GM12875 (cell line): ENCODE results near the gene SENP6.
"Not testable (repeated sequence)": the region's sequence is repeated elsewhere in the genome, so short reads cannot be mapped to it uniquely, and the experiment has no call there.

Source experiments
- H3K4me3 ChIP-seq: one replicate; pipeline ENCODE4 v1.5.1; 2011; ENCODE audit warnings: low read depth, low read length, control low read depth
- TF ChIP-seq, protein P1 (sequence below): IDR thresholded peaks from 2 replicates; pipeline ENCODE4 v1.5.1; 2011; ENCODE audit warnings: low read depth, mild to moderate bottlenecking, control low read depth, inconsistent platforms, low read length, moderate library complexity, borderline replicate concordance; ENCODE audit not compliant: insufficient read depth

The SENP6 gene

DNA sequence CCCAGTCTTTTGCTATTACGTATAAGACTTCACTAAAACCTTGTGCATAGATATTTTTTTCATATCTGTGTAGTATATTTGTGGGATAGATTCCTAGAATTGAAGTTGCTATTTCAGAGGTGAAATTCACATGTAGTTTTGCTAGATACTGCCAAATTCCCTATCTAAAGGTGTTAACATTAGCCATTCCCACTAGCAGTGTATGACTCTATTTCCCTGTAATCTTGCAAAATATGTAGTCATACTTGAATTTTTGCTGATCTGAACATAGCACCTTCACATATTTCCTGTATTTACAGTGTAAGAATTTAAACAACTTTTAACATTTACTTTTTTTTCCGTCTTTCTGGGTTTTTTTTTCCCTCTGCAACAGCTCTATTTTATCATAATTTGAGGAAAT lies 24.9 kb downstream of the SENP6 start:
- H3K4me3 ChIP-seq = no peak overlapping the region
- TF ChIP-seq, protein P1, sequence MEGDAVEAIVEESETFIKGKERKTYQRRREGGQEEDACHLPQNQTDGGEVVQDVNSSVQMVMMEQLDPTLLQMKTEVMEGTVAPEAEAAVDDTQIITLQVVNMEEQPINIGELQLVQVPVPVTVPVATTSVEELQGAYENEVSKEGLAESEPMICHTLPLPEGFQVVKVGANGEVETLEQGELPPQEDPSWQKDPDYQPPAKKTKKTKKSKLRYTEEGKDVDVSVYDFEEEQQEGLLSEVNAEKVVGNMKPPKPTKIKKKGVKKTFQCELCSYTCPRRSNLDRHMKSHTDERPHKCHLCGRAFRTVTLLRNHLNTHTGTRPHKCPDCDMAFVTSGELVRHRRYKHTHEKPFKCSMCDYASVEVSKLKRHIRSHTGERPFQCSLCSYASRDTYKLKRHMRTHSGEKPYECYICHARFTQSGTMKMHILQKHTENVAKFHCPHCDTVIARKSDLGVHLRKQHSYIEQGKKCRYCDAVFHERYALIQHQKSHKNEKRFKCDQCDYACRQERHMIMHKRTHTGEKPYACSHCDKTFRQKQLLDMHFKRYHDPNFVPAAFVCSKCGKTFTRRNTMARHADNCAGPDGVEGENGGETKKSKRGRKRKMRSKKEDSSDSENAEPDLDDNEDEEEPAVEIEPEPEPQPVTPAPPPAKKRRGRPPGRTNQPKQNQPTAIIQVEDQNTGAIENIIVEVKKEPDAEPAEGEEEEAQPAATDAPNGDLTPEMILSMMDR = no peak

DNA sequence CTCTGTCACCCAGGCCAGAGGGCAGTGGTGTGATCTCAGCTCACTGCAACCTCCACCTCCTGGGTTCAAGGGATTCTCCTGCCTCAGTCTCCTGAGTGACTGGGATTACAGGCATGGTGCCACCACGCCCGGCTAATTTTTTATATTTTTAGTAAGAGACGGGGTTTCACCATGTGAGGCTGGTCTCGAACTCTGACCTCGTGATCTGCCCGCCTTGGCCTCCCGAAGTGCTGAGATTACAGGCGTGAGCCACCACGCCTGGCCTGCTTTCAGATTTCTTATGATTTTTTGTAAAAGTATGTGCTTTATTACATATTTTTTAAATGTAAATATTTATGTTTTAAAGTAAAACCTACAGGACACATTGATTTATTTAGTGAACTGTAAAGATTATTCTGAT lies 26.0 kb downstream of the SENP6 start:
- H3K4me3 ChIP-seq = not testable (repeated sequence)

DNA sequence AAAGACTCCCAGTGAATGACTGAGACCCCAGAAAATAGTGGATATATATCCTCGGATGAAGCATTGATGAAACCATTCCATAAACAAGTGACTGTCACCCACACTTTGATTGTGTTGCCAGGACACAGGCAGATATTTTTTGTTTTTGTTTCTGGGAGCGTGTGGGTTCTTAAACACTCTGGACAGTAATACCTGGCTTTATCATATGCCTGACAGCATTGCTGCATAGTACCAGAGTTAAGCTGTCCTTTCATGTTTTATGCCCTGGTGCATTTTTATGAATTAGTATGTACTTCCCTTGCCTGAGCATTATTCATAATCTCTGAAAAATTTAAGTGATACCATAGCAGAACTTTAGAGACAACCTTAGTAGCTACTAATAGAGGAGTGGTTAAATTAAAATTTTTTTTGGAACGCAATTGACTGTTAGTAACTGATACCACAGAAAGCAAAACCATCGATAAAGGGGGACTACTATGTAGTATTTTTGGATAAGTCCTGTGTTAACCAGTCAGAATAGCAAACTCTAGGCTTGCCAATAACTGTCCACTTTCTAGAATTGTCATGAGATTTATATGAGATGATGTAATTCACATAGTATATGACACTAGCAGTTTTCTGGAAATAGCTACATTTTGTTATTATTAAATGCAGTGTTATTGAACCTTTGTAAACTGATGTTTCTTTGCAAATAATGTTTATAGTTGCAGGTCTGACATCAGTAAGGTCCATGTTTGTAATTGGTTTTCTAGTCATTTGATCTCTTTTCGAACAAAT lies 30.4 kb downstream of the SENP6 start:
- TF ChIP-seq, protein P1 = no peak
- no peak overlapping the region for H3K4me3 ChIP-seq

DNA sequence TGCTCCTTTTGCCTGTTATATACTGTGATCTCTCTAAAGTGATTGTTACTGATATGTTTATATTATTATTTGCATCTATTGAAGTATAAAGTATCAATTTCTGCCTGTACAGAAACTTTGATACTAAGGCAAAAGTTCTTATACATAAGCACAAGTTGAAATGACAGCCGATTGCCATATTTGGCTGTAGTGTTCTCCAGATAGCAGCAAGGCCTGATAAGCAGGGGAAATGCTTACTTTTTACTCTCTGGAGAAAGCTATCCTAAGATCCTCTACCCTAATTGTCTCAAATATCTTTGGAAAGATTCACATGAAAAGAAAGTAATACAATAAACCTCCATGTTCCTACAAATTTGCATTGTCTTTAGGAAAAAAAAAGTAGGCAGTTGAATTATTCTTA lies 31.4 kb downstream of the SENP6 start:
- TF ChIP-seq, protein P1 = no peak
- H3K4me3 ChIP-seq = no peak overlapping the region

DNA sequence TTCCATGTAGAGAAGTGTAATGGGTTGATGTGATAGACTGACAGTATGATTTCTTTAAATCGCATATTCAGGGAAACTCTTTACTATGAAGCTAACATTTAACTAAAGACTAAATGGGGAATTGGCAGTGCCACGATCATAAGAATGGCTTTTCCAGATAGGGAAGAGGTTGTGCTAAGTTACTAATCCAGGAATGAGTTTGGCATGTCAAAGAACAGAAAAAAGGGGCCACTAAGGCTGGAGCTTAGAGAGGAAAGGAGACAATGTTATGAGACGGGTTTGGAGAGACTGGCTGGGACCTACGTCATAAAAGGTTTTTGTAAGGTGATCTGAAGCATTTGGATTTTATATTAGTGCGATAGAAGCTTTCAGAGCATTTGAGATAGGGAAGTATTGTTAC lies 40.6 kb downstream of the SENP6 start:
- TF ChIP-seq, protein P1 = no peak

DNA sequence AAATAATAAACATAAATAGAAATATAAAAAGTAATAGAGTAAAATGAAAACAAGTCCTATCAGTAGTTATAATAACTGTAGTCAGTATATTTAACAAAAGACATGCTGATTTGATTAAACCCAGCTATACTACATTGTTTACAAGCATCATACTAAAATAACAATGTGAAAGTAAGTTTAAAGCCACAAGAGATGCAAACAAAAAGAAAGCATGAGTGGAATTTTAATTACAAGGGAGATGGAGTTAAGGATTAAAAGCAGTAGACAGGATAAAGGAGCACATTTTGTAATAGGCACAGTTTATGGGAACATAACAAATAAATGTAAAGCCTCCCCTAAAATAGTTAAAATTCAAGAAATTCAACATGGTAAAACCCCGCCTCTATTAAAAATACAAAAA lies 41.5 kb downstream of the SENP6 start:
- no peak overlapping the region for H3K4me3 ChIP-seq
- TF ChIP-seq, protein P1 = no peak

More for the DNA sequence above, 40.6 kb downstream of the SENP6 start:
- H3K4me3 ChIP-seq = no peak overlapping the region

DNA sequence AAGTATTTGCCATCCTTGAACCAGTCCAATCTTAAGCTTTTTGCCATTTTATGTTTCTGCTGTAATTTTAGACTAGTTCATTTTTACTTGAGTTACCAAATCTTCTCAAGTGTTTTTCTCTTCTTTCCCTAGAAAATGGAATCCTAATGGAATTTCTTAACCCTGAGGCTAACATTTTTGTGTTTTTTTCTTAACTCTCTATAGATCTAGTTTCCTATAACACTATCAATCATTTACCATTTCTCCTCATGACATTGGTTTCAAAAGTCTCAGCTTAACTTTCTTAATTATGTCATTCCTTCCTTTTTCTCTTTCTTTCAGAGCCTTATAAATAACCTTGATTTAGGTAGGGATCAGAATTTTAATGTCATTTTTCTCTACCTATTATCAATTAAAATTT lies 54.8 kb downstream of the SENP6 start:
- H3K4me3 ChIP-seq = no peak overlapping the region
- TF ChIP-seq, protein P1 = no peak
